T-helper 2 cell (primary cell): ENCODE measurements around the gene TCEA2.

Experiments used
- DNase-seq, 5 experiments: peaks; one replicate each; pipeline versions ENCODE4 v3.0.0 to v3.0.0-alpha.2; 2012 to 2022

TCEA2 gene

GRCh38 chr20:64099086-64099786, 36.2 kb downstream of the TCEA2 start:
- no peak for DNase-seq

- peak in 1 of 5 experiments; percentile 37 for DNase-seq
These were observed 37.0 kb downstream of the TCEA2 start for GRCh38 chr20:64099880-64100565.

- peak in 1 of 5 experiments; percentile 0 for DNase-seq
These were observed 37.5 kb downstream of the TCEA2 start for GRCh38 chr20:64100566-64100888.

GRCh38 chr20:64100946-64101688, 38.1 kb downstream of the TCEA2 start:
- DNase-seq, result no peak

DNA sequence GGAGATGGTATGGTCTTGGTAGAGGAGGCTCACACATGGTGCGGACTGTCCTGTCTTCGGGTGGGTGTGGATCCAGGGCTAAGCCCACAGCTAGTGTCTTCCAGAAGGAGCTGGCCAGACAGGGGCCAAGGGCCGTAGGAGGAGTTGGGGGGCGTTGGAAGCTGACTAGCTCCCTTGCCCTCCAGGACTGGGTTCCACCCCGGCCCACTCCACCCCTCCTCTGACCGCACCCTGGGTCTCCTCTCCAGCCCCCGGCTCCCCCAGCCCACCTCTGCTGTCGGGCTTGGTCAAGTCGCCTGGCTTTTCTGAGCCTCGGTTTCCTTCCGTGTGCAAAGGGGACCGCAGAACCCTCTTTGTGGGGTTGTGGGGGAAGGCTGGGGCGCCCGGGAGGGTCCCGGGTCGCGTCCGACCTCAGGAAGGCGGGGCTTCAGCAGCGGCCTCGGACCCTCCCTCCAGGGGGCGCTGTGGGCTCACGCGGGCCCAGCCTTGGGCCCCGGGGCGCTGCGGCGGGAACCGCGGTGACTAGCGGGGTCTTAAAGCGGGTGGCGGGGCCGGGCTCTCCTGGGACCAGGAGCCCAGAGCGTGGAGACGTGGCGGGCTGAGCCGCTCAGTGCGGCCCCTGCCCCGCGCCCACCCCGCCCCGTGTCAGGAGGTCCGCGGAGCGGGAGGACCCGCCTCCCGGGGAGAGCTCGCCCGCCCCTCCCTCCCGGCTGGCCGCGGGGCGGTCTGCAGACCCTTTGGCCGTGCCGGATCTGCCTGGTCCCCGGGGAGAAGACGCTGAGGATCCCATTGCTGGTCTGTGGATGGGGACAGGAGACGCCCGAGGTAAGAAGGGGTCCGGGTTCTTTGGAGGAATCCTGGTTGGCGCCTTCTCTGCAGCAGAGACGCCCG, 39.0 kb downstream of the TCEA2 start:
- DNase-seq, result peak; percentile 31 to 59 (median 47)

- DNase-seq, result peak in 1 of 5 experiments; percentile 1
These were observed 39.8 kb downstream of the TCEA2 start for GRCh38 chr20:64102647-64103354.

DNA sequence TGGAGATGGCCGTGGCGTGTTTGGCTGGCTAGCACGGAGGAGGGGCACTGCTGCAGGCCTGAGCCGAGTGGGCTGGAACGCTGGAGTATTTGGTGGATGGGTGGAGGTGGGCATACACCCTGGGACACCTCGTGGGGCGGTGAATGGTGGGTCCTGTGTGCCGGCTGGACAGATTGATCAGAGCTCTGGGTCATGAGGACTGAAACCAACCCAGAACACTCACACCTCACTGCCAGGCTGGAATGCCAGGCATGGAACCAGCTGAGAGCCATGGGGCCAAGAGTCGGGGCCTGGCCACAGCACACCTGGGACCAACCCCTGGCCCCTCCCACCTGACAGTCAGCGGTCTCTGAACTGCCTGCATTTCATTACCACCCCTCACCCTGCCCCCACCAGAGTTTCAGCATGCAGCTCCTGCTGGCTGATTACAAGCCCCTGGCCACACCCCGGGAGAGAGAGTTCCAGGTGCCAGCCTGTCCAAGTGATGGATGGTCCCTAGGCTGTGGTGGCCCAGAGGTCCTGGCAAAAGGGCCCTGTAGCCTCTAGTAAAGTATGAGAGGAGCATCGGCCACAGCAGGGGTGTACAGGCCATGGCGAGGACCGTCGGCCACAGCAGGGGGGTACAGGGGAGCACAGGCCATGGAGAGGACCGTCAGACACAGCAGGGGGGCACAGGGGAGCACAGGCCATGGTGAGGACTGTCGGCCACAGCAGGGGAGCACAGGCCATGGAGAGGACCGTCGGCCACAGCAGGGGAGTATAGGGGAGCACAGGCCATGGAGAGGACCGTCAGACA, 41.1 kb downstream of the TCEA2 start:
- DNase-seq, result peak in 1 of 5 experiments; percentile 3

GRCh38 chr20:64104667-64105451, 41.9 kb downstream of the TCEA2 start:
- peak in 1 of 5 experiments; percentile 2 for DNase-seq

- peak in 1 of 5 experiments; percentile 2 for DNase-seq
These were observed 42.9 kb downstream of the TCEA2 start for GRCh38 chr20:64105846-64106434.

DNA sequence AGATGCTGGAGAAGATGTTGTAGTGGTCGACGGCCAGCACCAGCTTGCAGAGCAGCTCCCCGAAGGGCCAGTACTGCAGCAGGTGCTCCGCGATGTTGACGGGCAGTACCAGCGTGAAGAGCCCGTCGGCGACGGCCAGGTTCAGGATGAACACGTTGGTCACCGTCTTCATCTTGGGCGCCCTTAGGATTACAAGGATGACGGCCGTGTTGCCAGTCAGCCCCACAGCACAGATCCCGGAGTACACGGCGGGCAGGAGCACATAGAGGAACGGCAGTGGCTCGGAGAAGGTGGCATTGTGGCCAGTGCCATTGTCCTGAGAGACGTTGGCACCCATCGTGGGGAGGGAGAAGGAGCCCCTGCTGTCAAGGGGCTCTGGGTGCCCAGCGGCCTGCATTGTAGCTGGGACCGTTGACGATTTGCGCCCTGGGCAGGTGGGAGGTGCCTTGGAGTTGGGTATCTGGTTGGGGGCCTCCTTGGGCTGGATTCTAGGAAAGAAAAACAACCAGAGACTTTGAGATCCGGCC, 43.5 kb downstream of the TCEA2 start:
- no peak for DNase-seq

DNA sequence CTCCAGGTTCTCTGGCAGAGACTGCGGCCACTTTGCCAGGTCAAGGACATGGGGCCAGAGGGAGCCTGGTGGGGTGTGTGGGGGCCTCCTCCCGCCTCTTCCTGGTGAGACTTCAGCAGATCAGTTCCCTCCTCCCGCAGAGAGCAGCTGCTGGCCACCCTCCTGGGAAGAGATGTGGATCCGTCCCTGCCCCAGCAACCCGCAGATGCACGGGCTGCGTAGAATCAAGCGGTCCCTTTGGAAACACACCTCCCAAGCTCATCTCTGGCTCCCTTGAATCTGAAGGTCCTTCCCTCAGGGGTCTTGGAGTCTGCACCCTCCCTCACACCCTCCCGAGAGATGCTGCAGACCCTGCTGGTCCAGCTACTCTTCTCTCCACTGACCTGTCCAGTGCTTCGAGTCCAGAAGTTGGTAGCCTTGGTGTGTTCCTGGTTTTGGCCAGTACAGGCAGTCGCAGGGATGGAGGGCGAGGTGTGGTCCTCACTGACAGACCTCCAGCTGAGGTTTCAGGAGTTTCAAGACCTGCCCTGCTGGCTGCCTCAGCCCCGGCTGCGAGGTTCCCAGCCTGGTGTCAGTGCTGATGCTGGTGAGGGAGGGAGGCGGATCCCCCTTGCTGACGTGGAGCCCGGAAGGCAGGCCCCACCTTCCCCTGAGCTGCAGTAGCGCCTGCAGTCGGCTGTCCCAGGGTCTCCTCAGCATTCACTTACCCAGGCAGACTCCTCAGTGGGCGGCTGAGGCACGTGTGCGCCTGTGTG, 44.2 kb downstream of the TCEA2 start, which contains the start of gene NPBWR2:
Gene NPBWR2, minus strand, starts transcription at position 585 of the 755 bp plus-strand sequence. CDS start 734 bp downstream, outside the sequence.
- DNase-seq, result peak in 2 of 5 experiments; percentile 7 to 38

DNA sequence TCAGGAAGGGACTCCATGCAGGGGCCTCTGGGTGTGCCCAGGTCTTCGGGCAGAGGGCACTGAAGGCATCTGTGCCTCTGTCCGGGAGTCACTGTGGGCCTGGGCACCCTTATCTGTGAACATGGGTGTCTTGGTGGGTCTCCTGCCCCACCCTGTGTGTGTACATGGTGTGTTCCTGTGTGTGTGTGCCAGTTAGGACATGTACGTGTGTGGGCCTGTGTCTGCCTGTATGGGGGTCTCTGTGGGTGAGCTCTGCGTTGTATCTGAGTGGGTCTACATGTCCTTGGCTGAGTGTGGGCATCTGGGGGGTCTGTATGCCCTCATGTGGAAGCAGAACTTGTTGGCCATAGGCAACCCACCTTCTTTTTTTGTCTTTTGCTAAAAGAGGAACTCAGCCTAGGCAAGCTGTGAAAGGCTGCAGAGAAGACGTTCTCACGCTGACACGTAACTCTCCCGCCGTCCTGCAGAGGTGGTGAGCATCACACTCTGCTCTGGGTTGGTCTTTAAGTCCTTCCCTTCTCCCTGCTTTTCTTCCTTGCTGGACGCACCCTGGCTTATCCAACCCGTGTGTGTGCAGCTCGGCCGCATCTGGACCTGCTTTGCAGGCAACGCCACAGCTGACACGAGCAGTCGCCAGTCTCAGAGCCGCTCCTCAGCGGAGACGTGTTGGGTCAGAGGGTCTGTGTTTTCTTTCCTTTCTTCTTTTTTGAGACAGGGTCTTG, 44.9 kb downstream of the TCEA2 start:
- no peak for DNase-seq

DNA sequence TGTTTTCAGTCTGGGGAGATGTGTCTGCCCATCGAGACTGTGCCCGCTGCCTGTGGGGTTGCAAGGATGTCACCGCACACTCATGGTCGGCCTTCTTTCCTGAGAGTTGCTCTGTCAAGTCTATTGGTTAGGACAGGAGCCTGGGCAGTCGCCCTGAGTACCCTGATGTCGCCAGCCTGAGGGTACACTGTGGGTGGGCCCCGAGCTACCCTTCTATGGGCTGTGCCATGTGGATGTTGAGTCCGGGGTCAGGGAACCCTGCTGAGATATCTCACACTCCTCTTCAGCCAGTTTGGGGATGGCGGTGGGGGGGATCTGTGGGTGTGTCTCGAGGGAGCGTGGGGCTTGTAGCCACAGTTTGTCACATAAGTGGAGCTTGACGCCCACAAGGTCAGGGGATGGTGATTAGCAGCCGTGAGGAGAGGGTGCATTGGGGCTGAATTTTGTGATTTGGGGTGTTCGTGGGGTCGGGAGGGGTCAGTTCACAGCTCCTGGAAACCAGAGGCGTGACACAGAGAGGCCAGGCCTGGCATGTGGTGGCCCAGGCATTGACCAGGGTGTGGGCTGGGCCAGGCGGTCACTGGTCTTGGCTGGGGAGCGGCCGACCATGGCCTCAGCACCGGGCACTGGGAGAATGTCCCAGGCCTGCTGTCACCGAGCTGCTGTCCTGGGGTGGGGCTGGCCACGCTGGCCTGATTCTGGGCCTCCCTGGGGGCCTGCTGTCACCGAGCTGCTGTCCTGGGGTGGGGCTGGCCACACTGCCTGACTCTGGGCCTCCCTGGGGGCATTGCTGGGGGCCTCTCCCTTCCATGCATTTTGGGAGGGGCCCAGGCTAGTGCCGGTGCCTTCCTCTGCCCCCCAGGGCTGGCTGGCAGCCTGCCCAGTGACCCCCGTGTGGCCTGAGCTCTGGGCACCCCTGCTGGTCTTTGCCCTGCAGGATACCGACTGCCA, 46.0 kb downstream of the TCEA2 start:
- peak in 1 of 5 experiments; percentile 1 for DNase-seq

GRCh38 chr20:64109831-64110391, 46.9 kb downstream of the TCEA2 start:
- peak in 1 of 5 experiments; percentile 1 for DNase-seq

- peak in 1 of 5 experiments; percentile 1 for DNase-seq
These were observed 47.5 kb downstream of the TCEA2 start for GRCh38 chr20:64110411-64111068.
